GDM1 (cell line): ENCODE data around the gene ZCCHC3.
A peak's percentile ranks its signal among the peaks of the same experiment; 100 is the strongest.

Source experiments
- DNase-seq: peaks from one replicate; lab custom pipeline; 2025; lab: John Stamatoyannopoulos, UW

ZCCHC3 gene

DNA sequence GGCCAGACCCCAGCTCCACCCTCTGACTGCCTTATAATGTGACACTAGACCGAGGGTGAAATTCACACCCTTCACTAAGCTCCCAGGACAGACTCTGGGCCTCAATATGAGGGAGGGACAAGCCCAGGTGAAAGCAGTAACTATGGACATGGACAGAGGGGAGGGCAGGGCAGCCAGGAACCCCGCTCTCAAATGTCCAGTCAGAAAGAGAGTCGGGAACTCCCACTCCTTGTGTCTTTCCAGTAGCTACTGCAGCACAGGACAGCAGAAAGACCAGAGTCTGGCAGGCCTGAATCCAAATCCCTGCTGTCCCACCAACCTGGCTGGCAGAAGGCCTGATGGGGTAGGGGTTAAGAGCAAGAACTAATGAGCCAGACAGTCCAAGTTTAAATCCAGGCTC is 13.2 kb upstream of the ZCCHC3 start:
- DNase-seq = no peak

DNA sequence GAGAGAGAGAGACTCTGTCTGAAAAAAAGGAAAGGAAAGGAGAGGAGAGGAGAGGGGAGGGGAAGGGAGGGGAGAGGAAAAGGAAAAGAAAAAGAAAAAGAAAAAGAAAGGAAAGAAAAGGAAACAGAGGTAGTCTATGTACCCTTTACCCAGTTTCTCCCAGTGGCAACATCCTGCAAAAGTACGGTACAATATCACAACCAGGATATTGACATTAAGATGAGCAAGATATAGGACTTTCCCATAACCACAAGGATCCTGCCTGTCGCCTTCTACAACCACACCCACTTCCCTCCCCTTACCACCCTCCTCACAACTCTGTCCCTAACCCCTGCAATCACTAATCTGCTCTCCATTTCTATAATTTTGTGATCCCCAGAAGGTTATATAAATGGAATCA is 10.9 kb upstream of the ZCCHC3 start:
- no peak for DNase-seq

DNA sequence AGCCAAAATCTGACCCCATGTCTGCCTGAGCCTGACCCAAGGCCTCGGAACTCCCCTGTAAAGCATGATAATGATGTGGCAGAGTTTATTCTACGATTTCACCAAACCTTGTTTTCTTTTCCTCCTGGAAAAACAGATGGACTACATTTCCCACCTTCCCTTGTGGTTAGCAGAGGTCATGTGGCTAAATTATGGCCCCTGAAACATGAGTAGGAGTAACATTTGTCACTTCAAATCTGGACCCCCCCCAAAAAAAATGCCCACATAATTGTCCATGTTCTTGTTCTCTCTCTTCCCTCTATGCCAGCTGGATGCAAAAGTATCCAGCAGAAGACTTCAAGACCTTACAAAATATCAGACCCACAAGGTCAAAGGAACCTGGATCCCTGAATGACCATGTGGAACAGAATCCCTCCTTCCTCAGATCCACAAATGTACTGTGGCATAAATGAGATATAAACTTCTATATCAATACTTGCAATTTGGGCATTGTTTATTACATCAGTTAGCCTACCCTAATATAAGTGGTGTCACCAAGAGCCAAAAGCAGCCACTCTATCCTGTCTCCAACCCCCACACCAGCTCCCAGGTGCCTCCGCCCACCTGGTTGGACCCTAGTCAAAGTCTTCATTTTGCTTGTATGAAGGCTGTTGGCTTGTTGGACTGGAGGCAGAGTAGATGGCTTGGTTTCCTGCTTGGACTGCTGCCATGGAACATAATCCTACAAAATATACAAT is 8.2 kb upstream of the ZCCHC3 start:
- no peak for DNase-seq

DNA sequence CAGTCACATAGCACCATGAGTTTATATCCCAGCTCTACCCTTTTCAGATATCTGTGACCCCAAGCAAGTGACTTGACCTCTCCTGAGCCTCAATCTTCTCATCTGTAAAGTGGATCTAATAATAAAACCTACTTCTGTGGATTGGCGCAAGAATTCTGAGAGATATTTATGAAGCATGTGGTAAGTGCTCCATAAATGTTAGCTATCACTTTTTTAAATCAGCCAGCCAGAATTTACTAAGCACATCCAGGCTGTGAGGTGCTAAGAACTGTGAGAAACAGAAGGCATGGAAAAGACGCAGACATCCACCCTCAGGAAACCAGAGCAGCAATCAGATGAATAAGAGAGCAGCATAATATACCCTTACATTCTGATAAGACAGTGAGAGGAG is 7.7 kb upstream of the ZCCHC3 start:
- no peak for DNase-seq

DNA sequence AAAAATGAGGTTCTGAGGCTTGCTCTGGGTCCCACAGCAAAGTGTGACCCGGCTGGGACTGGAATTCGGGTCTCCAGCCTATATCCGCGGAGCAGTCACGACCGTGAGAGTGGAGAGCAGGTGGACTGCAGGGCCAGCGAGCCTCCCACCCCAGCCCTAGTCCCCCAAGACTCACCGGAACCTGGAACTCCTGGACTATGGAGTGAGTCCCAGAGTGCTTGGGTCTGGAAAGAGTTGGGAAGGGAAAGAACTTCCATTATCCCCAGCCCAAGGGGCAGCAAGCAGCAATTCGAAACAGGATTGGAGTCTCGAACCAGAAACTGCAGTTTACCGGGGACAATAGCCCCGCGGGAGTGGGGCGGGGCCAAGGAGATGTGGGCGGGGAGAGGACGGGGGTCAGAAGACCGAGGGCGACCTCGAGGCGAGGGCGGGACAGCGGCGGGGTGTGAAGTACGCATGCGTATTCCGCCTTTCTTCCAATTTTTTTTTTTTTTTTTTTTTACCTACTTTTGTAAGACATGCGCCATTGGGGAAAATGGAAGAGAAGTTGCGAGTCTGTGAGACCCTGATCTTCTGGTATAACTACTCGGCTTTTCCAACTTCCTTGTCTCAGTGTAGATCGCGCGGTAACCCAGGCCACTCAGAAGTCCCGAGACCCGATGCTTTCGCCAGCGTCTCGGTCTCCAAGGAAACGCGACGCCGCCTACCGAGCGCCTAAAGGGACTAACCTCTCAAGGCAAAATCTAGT is 7.1 kb upstream of the ZCCHC3 start, which contains the start of gene C20orf96:
TSS of gene C20orf96 (minus strand) at position 667 of the 748 bp plus-strand sequence. CDS start at position 527, 140 bp downstream.
- peak; percentile 87 for DNase-seq

DNA sequence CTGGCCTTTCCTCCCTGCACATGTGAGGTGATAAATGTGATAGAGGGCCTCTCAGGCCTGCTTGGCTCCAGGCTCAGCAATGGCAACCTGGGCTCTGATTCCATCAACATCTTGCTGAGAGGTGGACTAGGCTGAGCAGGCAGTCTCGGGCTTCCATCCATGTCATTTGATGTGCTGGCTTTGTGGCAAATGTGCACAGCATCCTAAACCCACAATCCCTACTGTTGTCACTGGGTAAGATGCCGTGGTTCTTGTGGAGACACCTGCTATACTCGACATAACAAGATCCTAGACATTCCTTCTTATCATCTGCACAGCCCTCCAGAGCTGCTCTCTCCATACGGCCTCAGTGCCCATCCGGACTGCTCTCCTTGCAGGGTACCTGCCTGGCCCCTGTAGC is 2.8 kb upstream of the ZCCHC3 start:
- DNase-seq = no peak

DNA sequence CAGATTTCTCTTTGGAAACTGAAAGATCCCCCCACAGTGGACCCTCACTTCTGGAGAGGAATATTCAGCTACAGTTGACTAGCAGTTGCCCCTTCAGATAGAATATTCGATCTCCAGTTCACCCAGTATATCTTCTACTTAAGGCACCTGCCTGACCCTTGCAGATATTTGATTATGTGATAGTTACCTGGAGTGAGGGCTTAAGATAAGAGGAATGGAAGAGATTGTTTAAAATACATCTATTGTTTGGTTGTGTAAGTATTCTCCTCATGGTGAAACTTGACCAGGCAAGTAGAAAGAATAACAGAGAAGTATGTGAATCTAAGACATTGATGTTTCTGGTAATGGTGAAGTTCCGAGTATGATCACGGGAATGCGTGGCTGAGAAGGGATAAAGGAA is 1.6 kb upstream of the ZCCHC3 start:
- no peak for DNase-seq

DNA sequence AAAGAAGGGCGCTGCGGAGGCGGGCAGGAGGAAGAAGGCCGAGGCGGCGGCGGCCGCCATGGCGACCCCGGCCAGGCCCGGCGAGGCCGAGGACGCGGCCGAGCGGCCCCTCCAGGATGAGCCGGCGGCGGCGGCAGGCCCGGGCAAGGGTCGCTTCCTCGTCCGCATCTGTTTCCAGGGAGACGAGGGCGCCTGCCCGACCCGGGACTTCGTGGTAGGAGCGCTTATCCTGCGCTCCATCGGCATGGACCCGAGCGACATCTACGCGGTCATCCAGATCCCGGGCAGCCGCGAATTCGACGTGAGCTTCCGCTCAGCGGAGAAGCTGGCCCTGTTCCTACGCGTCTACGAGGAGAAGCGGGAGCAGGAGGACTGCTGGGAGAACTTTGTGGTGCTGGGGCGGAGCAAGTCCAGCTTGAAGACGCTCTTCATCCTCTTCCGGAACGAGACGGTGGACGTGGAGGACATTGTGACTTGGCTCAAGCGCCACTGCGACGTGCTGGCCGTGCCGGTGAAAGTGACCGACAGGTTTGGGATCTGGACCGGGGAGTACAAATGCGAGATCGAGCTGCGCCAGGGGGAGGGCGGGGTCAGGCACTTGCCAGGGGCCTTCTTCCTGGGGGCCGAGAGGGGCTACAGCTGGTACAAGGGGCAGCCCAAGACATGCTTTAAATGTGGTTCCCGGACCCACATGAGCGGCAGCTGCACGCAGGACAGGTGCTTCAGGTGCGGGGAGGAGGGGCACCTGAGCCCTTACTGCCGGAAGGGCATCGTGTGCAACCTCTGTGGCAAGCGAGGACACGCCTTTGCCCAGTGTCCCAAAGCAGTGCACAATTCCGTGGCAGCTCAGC is 780 bp downstream of the ZCCHC3 start:
- DNase-seq = no peak

DNA sequence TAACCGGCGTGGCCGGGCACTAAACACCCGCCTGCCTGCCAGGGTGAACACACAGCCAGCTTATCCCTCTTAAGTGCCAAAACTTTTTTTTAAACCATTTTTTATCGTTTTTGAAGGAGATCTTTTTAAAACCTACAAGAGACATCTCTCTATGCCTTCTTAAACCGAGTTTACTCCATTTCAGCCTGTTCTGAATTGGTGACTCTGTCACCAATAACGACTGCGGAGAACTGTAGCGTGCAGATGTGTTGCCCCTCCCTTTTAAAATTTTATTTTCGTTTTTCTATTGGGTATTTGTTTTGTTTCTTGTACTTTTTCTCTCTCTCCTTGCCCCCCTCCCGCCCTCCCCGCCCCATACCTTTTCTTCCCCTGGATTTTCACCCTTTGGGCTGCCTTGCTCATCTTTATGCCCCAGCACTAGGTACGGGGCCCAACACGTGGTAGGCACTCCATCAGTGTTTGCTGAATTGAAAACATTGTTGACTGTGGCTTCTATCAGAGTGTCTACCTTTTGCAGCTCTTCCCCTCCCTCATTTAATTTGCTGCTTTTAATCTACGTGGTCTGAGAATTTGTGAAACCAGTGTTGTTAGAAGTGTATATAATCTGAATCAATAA is 1.5 kb downstream of the ZCCHC3 start:
- no peak for DNase-seq

DNA sequence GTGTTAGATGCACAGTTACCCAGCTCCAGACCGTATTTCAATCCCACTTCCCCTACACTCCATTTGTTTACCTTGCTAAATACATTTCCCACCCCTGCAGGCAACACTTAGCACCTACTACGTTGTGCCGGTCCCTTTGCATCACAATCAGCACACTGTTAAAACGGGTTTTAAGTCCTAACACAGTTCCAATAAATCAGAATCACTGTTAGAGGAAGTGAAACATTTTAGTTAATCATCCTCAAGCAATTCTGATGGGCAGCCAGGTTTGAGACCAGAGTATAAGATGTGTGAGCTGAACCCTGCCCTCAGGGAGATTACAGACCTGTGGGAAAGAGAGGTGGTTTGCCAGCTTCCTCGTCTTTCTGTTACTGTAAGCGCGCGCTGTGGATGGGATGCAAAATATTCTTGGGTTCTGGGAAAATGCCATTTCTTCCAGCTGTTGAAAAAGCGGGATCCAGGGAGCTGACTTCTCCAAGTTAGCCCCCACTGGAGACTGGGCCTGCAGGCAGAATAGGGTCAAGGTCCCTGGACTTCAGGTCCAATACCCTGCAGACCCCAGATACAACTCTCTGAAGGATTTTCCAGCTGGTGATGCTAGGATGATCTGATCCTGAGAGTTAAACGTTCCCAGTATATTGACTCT is 3.1 kb downstream of the ZCCHC3 start:
- DNase-seq = no peak

DNA sequence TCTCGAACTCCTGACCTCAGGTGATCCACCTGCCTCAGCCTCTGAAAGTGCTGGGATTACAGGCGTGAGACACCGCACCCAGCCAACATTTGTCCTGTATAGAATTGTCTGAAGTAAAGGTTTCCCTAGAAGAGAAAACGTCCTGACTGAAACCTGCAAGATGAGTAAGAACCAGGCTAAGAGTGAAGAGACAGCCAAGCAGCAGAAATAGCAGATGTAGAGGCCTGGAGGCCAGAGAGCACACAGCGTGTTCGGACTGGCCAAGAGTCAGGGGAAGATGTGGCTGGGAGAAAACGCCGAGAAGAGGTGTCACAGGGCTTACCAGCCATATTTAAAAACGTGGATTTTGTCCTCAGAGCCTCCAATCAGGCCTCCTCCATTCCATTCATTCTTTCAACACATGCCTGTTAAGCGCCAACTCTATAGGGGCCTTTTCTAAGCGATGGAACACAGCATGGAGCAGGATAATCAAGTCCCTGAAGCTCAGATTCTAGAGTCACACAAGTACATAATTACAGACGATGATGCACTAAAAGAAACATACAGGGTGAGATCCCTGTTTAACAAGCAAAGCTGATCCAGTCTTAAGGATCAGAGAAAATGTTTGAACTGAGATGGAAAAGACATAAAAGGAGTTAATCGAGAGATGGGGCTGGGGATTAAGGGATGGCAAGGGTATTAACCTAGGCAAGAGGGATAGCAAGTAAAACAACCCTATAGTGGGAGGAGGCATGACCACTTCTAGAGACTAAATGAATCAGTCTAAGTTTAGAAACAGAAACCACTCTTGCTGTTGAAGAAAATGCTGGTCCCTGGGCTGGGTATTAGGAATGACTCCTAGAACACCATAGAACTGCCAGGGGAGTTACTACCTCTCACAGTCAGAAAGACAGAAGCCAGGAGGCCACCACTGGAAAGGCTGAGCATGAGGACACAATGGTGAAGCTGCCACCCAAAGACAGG is 4.8 kb downstream of the ZCCHC3 start:
- DNase-seq = no peak

DNA sequence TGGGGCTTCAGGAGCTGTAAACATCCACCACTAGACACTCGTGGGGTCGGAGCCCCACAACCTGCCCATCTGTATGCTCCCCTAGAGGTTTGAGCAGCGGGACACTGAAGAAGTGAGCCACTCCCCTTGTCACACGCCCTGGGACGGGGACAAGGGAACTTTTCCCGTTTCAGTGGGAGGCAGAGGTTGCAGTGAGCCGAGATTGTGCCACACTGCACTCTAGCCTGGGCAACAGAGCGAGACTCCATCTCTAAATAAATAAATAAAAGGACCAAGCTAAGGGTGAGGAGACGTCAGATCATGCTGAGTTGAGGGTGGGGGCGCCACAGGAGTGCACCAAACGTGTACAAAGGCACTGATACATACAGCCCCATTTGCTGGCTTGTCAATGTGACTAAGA is 8.4 kb downstream of the ZCCHC3 start:
- DNase-seq = no peak

DNA sequence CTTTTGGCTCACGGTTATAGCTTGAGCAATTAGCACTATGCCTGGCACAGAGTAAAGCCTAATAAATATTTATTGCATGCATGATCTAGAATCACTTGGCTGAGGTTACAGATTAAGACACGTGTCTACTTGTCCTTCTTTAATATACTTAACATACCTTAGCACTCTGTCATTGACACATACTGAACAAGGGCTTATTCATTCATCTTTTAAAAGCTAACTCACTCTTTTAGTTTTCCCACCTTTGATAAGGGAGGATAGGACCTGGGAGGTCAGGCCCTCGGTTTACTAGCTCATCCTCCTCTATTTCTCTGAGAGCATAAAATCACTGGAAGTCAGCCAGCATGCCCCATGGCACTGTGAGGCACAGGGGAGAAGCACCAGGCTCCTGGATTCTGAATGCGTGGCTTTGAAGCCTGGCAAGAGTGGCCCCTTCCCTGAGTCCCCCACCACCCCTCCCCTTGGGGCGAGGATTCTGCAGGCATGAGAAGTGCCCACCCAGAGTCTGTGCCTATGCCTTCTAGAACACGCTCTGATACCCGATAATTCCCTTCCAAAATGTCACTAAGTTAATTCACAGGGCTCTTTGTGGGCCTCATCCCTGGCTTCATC is 11.2 kb downstream of the ZCCHC3 start:
- DNase-seq = no peak

DNA sequence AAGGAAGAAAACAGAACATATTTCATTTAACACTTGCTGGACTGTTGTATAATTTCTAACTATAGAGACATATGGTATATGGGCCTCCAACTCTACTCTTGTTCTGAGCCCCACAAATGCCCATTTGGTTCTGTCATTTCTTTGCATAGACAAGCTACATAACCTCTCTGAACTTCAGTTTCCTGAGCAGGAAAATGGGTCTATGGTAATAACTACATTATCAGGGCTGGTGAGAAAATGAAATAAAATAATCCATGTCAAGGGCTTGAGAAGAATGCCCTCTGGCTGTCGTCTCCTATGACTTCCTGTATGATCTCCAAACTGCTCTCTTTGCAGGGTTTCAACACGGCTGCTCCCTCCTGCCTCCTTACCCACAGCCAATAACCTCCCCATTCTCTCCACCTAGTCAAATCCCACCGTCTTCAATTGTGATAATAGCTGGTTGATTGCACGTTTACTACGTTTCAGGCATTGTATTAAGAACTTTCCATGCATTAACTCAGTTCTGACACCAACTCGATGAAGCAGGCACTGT is 12.0 kb downstream of the ZCCHC3 start:
- no peak for DNase-seq

DNA sequence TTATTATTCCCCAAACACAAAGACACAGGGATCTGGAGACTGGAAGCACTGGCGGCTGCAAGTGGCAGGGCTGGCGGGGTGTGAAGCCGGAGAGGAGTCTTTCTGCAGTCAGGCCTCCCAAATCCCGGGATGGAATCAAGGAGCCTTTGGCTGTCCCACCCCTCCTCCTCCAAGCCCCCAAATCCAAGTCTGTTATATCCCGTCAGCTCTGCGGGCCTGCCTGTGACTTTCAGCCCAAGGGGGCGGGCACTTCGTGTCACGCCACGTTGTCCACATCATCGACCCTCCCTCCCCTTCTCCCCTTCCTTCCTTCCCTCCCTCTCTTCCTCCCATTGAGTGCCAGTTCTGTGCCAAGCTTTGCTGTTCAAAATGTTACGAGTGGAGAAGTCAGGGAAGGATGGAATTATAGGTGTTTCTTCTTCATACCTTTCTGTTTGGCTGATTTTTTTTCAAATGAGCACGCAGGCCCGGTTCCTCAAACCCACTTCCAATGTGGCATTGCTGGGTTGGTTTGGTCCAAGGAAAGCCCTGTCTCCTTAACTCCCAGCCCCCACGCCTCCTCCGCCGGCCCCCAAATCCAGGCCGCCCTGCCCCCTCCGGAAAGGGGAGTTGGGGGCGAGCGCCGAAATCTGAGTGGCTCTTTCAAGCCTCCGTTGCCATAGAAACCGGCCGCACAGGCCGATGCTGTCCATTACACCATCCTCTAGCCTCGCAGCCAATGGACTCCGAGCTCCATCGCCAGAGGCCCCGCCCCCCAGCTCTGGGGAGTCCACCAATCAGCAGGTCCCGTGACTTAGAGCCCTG is 12.7 kb downstream of the ZCCHC3 start:
- DNase-seq = no peak

DNA sequence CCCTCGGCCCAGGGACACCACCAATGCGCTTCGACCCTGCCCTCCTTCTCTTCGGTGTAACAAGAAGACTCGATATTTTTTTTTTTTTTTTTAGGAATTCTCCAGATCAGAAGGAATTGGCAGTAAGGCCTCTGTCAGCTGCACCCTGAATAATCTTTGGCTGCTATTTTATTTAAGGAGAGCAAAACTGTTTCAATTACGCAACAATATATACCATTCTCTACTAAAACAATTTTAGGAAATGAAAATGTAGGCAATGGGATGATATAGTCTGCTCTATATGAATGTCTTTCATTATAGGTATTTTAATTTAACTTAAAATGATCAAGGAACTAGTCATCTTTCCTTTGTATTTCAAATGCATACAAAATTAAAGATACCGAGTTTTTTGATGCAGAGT is 13.3 kb downstream of the ZCCHC3 start:
- no peak for DNase-seq

DNA sequence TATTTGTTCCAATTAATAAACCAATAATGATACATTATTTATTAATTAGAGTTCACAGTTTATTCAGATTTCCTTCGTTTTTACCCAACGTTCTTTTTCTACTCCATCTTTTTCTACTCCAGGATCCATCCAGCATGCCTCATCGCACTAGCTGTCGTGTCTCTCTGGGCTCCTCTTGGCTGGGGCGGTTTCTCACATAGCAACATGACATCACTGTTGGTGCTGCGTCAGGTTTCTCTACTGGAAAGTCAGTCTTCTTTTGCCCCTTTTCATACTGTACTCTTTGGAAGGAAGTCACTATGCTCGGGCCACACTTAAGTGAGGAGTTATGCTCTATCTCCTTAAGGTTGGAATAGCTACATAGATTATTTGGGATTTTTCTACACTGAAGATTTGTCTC is 14.2 kb downstream of the ZCCHC3 start:
- no peak for DNase-seq

DNA sequence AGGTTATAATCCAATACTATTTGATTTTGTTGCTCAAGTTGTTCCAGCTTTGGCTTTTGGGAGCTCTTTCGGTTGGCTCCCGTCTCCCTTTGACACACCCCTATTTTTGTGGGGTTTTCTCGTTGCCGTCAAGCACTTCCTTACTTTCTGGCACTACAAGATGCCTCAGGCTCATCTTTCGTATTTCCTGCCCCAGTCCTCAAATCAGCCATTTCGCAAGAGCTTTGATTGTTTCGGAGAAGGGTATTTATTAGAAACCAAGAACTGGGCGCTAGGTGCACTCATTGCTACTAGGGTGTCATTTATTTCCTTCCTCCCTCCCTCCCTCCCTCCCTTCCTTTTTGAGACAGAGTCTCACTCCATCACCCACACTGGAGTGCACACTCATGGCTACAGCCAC is 14.7 kb downstream of the ZCCHC3 start:
- DNase-seq = no peak

DNA sequence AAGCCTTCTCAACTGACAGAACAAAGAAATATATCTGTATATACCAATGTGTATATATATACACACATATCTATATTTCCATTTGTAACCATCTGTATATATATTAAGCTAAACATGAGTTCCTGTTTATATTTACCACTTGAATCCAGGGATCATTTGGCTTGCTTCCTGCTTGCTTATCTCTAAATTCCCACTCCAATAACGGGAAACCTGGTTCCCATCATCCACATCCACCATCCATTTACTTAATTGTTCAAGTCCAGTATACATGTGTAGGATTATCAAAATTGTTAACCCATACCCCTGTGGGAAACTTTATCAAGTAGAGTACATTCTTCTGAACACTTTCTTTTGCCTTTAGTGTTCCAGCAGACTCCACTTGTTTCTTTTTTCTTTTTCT is 15.5 kb downstream of the ZCCHC3 start:
- no peak for DNase-seq
